RKO (cell line): Measurements from ENCODE around the gene ZNF525.
"Not testable (repeated sequence)": the region's sequence is repeated elsewhere in the genome, so short reads cannot be mapped to it uniquely, and the experiment has no call there.

ENCODE experiments used
- DNase-seq: peaks from one replicate; pipeline ENCODE4 v3.0.0-alpha.2; 2016; ENCODE audit warnings: low spot score

The ZNF525 gene

GRCh38 chr19:53395840-53396524 lies 30.5 kb downstream of the ZNF525 start:
- DNase-seq = not testable (repeated sequence)

GRCh38 chr19:53396525-53396868 lies 31.0 kb downstream of the ZNF525 start:
- DNase-seq = no peak

- DNase-seq = not testable (repeated sequence)
These were observed 32.4 kb downstream of the ZNF525 start for GRCh38 chr19:53397918-53398317.

GRCh38 chr19:53409505-53410204 lies 44.1 kb downstream of the ZNF525 start:
- no peak for DNase-seq

GRCh38 chr19:53420520-53421315 lies 55.2 kb downstream of the ZNF525 start:
- not testable (repeated sequence) for DNase-seq

- DNase-seq = no peak
These were observed 57.0 kb downstream of the ZNF525 start for GRCh38 chr19:53422551-53422950.

- DNase-seq = not testable (repeated sequence)
These were observed 57.6 kb downstream of the ZNF525 start for GRCh38 chr19:53423074-53423473.

- not testable (repeated sequence) for DNase-seq
These were observed 58.2 kb downstream of the ZNF525 start for GRCh38 chr19:53423680-53424079.

GRCh38 chr19:53424968-53425597 lies 59.6 kb downstream of the ZNF525 start:
- DNase-seq = peak; percentile 61

GRCh38 chr19:53431399-53432087 lies 66.0 kb downstream of the ZNF525 start, which contains the start of gene ZNF761:
Gene ZNF761, plus strand, starts transcription at chr19:53431984. Its CDS starts 15,285 bp downstream, at chr19:53447269.
- DNase-seq = peak; percentile 89

GRCh38 chr19:53432088-53432661 lies 66.7 kb downstream of the ZNF525 start:
- DNase-seq = peak; percentile 26
